ENCODE results near the gene ADAM12.

ADAM12 gene

DNA sequence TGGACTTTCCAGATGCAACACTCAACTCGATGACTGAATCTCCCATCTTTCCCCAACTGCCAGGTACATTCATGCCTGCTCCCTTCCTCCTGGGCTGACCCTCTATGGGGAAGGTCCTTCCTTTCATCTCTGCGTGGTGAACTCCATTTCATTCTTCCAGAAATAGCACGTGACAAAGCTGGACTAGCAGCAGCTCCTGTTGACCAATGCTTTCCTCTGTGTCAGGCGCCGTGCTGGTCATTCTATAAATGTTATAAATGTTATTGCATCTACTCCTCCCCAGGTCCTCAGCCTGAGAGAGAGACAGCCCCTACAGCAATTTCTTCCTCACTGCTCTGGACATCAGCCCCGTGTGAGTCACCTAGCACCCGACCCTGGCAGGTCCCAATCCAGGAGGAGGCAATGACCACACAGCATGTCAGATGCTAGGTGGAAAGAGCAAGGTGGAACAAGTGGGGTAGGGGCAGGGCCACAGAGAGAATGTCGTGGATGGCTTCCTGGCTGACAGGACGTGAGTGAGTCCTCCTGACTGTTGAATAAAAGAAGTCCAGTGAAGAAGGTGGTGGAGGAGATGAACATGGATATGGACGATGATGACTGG, 178.1 kb downstream of the ADAM12 start:
- DNase-seq (ENCODE audit: low read depth), result no peak

DNA sequence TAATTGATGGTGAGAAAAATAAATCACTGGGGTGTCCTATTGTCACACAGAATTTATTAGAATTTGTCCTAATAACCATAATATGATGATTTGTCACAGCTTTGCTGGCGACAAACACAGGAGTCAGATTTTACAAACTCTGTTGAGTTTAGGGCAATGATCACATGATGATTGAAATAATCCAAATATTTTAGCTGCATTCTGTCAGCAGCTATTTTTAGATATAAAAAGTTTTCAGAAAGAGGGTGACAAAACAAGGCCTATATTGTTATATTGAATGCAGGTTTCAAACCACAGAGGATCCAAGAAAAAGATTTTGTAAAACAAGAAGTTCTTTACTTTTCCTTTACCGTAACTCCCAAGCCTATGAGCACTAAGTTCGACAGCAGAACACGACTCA, 178.8 kb downstream of the ADAM12 start:
- no peak for DNase-seq (ENCODE audit: low read depth)

DNA sequence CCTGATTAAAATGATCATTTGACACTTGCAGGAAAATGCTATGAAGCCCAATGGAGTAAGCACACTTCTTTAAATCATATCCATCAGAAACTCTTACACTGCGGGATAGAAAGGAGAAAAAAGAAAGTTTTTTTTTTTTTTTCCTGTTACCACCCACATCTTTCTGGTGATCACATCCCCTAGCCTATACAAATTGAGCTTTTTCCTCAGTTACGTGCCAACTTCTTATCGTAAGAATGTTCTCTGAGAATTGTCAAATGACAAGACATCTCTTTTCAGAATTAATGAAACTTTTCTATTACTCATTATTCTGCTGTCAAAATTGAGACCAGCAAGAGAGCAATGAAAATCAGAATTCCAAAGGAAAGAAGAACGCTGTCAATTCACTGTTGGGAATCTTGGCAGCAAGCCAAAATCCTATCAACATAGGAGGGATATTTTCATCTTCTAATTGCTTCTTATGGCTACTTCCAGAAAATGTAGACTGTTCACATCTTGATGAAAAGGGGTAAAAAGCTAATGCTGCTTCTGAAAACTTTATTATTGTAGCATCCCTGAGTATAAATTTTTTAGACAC, 179.5 kb downstream of the ADAM12 start:
- DNase-seq (ENCODE audit: low read depth), result no peak

DNA sequence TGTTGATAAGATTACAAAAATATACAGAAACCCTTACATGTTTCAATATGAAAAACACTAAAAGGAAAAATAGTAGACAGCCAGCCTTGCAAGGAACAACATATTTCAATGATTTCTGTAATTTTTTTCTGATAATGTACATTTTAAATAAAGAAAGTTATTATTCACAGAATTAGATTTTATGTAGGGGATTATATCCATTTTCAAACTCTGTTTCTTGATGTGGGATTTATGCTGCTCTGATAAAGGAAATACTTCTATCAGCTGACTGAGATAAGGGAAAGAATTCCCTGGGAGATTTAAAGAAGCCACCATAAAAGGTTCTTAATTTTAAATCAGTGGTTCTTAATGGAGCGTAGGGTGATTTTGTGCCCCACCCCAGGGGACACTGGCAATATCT, 180.4 kb downstream of the ADAM12 start:
- no peak for DNase-seq (ENCODE audit: low read depth)

GRCh38 chr10:126207313-126207771, 180.9 kb downstream of the ADAM12 start:
- DNase-seq (ENCODE audit: low read depth), result no peak

GRCh38 chr10:126205486-126206205, 182.6 kb downstream of the ADAM12 start:
- DNase-seq (ENCODE audit: low read depth), result no peak

DNA sequence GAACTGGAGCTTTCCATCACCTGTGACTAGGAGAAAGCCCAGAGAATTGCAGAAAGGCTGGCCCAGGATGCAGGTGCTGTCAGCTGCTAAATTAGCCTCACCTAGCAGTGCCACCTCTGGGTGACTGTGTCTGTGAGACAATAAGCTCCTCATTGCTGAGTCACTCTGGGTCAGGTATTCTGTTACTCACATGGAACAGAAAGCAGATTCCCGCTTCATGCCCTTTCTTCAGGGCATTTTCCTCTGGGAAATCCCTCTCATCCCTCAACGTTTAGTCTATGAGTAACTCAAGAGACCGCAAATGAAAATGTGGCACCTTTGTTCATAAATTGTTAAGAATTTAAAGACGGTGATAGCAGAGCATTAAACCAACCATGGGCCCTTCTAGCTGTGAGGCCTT, 184.0 kb downstream of the ADAM12 start:
- DNase-seq (ENCODE audit: low read depth), result no peak

- DNase-seq (ENCODE audit: low read depth), result no peak
These were observed 184.5 kb downstream of the ADAM12 start for GRCh38 chr10:126203746-126204145.

DNA sequence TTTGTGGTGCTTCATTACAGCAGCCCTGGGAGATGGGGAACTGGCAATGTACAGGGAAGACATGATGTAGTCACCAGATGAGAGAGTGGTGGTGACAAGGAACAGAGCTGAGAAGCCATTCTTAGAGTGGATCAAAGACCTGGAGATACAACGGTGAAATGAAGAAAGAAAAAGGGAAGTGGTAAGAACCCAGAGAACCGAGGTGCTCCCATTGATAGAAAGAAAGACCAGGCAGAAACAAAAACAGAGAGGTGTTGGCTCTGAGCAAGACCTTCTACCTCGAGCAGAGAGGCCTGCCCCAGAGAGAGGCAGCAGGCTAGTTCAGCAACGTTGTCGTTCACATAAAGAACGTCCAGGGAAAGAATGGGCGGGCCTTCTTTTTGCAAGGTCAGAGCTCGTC, 186.7 kb downstream of the ADAM12 start:
- no peak for DNase-seq (ENCODE audit: low read depth)

DNA sequence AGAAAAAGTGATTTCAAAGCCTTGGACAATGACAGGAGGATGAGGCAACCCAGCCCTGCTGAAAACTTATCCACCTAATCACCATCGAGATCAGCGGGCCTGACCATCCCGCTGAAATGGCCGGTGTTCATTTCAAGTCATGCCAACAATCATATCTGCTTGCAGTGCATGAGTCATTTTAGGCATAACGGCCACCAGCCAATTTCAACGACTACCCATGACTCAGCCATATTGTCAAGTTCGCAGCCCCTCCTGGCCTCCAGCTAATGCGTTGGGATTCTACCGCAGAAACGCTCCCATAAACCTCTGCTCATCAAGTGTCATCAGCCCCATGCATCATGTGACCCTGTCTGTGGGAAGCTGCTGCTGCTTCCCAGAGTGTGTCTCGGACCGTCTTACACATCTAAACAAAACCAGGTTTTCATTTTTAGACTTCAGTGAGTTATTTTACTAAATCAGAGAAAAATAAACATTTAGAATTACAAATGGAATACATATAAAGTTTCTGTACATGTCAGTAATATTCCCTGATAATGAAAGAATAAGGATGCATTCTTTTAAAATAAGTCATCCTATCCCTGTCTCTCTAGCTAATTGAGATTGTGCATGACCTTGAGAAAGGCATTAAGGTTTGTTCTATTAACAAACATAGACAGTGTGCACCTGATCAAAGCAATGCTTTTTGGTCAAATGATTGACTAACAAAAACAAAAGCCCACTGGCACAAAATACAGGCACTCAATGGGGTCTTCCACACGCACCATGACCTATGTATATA, 188.9 kb downstream of the ADAM12 start:
- DNase-seq (ENCODE audit: low read depth), result no peak

- DNase-seq (ENCODE audit: low read depth), result no peak
These were observed 189.6 kb downstream of the ADAM12 start for GRCh38 chr10:126198681-126199080.

DNA sequence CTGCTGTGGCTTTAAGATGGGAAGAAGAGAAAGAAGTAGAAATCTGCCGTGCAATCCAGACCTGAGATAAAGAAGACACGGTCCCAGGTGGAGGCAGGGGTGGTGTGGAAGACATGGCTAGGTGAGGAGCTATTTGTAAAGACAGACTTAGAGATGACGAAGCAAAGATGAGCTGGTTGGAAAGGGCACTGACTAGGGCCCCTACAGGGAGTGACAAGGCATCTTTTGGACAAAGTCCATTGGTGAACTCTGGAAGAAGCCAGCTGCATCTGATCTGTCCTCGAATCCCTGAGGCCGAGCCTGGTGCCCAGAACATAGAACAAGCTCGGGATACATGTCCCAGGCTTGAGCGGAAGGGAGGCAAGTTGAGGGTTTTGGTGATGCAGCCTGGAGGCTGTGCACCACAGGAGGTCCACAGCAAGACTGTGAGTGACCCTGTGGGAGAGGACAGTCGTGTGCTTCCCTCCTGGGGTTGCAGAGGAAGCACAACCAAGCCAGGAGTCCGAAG, 191.2 kb downstream of the ADAM12 start:
- DNase-seq (ENCODE audit: low read depth), result no peak

DNA sequence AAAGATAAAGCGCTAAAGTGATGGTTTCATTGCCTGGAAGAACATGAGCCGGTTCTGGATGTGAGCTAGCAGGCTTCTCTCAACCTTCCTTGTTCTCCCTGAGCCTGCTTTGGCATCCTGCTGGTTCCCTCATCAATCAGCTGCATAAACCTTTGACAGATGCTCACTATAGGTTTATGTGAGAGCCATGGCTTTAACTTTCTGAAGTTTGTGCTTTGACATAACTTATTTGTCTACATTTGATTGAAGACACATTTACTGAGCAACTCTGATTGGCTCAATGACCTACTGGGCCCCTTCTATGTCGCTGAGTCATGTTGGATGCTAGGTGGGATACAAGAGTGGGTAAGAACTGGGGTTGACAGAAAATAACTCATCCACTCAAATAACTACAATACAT, 192.0 kb downstream of the ADAM12 start:
- DNase-seq (ENCODE audit: low read depth), result no peak

DNA sequence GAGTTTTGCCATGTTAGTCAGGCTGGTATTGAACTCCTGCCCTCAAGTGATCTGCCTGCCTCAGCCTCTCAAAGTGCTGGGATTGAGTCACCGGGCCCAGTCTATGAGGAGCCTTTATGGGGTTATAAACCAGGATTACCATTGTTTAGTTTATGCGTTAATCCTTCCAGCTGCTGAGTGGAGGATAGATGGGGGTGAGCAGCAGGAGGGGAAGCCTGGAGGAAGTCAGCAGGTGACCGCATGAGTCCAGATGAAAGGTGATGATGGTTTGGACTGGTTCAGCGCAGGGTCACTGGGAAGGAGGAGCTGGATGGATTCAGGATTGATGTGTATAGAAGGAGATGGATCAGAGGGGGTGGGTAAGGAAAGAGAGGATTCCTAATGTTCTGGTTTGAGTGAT, 197.1 kb downstream of the ADAM12 start:
- DNase-seq (ENCODE audit: low read depth), result no peak

GRCh38 chr10:126188679-126189200, 199.5 kb downstream of the ADAM12 start:
- DNase-seq (ENCODE audit: low read depth), result no peak

GRCh38 chr10:126187399-126187798, 200.9 kb downstream of the ADAM12 start:
- DNase-seq (ENCODE audit: low read depth), result no peak

GRCh38 chr10:126186766-126187165, 201.5 kb downstream of the ADAM12 start:
- no peak for DNase-seq (ENCODE audit: low read depth)

- no peak for DNase-seq (ENCODE audit: low read depth)
These were observed 202.4 kb downstream of the ADAM12 start for GRCh38 chr10:126185676-126186447.

DNA sequence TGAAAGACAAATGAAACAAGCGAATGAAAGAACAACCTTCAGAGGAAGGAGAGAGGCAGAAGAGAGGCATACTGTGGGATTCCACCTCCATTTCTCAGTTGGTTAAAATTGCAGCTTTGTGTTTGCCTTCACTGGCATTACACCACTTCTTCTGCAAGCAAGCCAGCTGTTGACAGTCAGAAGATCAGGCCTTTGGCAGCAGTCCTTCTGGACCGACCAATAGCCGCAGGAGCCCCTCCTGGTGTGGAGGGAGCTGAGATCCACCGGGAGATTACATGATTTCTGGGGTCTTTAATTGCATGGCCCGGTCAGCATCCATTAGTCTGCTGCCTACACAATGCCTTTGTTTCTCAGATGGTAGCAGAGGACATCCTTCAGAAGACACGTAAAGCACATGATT, 206.7 kb downstream of the ADAM12 start:
- no peak for DNase-seq (ENCODE audit: low read depth)

- no peak for DNase-seq (ENCODE audit: low read depth)
These were observed 208.6 kb downstream of the ADAM12 start for GRCh38 chr10:126179637-126180036.

- no peak for DNase-seq (ENCODE audit: low read depth)
These were observed 210.8 kb downstream of the ADAM12 start for GRCh38 chr10:126177417-126178030.
